ENCODE data around the gene ZBTB12.
"Not testable (repeated sequence)": the region's sequence is repeated elsewhere in the genome, so short reads cannot be mapped to it uniquely, and the experiment has no call there.

The ZBTB12 gene

GRCh38 chr6:31877125-31877650 is 24.7 kb downstream of the ZBTB12 start:
- DNase-seq (ENCODE audit: low read depth in 1 of 2, low spot score in 1 of 2): no peak

GRCh38 chr6:31876357-31876756 is 25.5 kb downstream of the ZBTB12 start:
- no peak for DNase-seq (ENCODE audit: low read depth in 1 of 2, low spot score in 1 of 2)

- DNase-seq (ENCODE audit: low read depth in 1 of 2, low spot score in 1 of 2): no peak
Measured at GRCh38 chr6:31875877-31876276, 26.0 kb downstream of the ZBTB12 start.

- no peak for DNase-seq (ENCODE audit: low read depth in 1 of 2, low spot score in 1 of 2)
Measured at GRCh38 chr6:31874836-31875572, 26.9 kb downstream of the ZBTB12 start.

- no peak for DNase-seq (ENCODE audit: low read depth in 1 of 2, low spot score in 1 of 2)
Measured at GRCh38 chr6:31874084-31874670, 27.7 kb downstream of the ZBTB12 start.

- no peak for DNase-seq (ENCODE audit: low read depth in 1 of 2, low spot score in 1 of 2)
Measured at GRCh38 chr6:31871046-31871659, 30.7 kb downstream of the ZBTB12 start.

GRCh38 chr6:31870385-31870921 is 31.4 kb downstream of the ZBTB12 start:
- DNase-seq (ENCODE audit: low read depth in 1 of 2, low spot score in 1 of 2): no peak

GRCh38 chr6:31869343-31869742 is 32.5 kb downstream of the ZBTB12 start:
- DNase-seq (ENCODE audit: low read depth in 1 of 2, low spot score in 1 of 2): no peak

GRCh38 chr6:31868658-31868971 is 33.3 kb downstream of the ZBTB12 start:
- not testable (repeated sequence) for DNase-seq (ENCODE audit: low read depth in 1 of 2, low spot score in 1 of 2)

GRCh38 chr6:31865205-31866118 is 36.4 kb downstream of the ZBTB12 start:
- no peak for DNase-seq (ENCODE audit: low read depth in 1 of 2, low spot score in 1 of 2)

- DNase-seq (ENCODE audit: low read depth in 1 of 2, low spot score in 1 of 2): no peak
Measured at GRCh38 chr6:31864818-31865204, 37.1 kb downstream of the ZBTB12 start.

GRCh38 chr6:31864123-31864562 is 37.7 kb downstream of the ZBTB12 start:
- DNase-seq (ENCODE audit: low read depth in 1 of 2, low spot score in 1 of 2): not testable (repeated sequence)

- DNase-seq (ENCODE audit: low read depth in 1 of 2, low spot score in 1 of 2): peak; percentile 95 to 99
Measured at GRCh38 chr6:31862344-31863235, 39.3 kb downstream of the ZBTB12 start, which contains the start of gene NEU1. TSS of gene NEU1 (minus strand) at chr6:31862821. CDS start at chr6:31862776, 45 bp downstream.

- no peak for DNase-seq (ENCODE audit: low read depth in 1 of 2, low spot score in 1 of 2)
Measured at GRCh38 chr6:31861919-31862343, 40.0 kb downstream of the ZBTB12 start.

GRCh38 chr6:31861150-31861549 is 40.7 kb downstream of the ZBTB12 start:
- DNase-seq (ENCODE audit: low read depth in 1 of 2, low spot score in 1 of 2): no peak

- DNase-seq (ENCODE audit: low read depth in 1 of 2, low spot score in 1 of 2): no peak
Measured at GRCh38 chr6:31860349-31860748, 41.5 kb downstream of the ZBTB12 start.

GRCh38 chr6:31859923-31860322 is 42.0 kb downstream of the ZBTB12 start:
- DNase-seq (ENCODE audit: low read depth in 1 of 2, low spot score in 1 of 2): no peak

- DNase-seq (ENCODE audit: low read depth in 1 of 2, low spot score in 1 of 2): no peak
Measured at GRCh38 chr6:31858707-31859106, 43.2 kb downstream of the ZBTB12 start.

GRCh38 chr6:31857774-31858173 is 44.1 kb downstream of the ZBTB12 start:
- DNase-seq (ENCODE audit: low read depth in 1 of 2, low spot score in 1 of 2): not testable (repeated sequence)

Measured in activated CD4-positive, alpha-beta T cell treated with anti-CD3 and anti-CD28 coated beads, Interleukin-2, amount 50 U/mL, for 24 hours (primary cell).